PC-3 (cell line): ENCODE measurements around the gene HRC.
"Not testable (repeated sequence)": the region's sequence is repeated elsewhere in the genome, so short reads cannot be mapped to it uniquely, and the experiment has no call there.

Experiments
- CTCF ChIP-seq: fragments of 300-600 bp; sonication (generic); conservative IDR thresholded peaks from 2 replicates; pipeline ENCODE4 v1.5.1; 2017; ENCODE audit warnings: antibody characterized with exemption, low read depth, mild to moderate bottlenecking, low read length
- EZH2 ChIP-seq: fragments of 300-600 bp; sonication (generic); IDR thresholded peaks from one replicate; pipeline ENCODE4 v1.6.1; 2017; ENCODE audit warnings: antibody characterized with exemption, mild to moderate bottlenecking, low read length; ENCODE audit not compliant: unreplicated experiment

DNA sequence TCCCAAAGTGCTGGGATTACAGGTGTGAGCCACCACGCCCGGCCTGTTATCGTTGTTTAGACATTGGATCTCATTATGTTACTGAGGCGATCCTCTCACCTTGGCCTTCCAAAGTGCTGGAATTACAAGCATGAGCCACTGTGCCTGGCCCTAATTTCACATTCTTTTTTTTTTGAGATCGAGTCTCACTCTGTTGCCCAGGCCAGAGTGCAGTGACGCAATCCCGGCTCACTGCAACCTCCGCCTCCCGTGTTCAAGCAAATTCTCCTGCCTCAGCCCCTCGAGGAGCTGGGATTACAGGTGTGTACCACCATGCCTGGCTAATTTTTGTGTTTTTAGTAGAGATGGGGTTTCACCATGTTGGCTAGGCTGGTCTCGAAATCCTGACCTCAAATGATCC is 31.9 kb downstream of the HRC start:
- not testable (repeated sequence) for TF ChIP-seq EZH2, CTCF
